Left cardiac atrium (tissue), 4 donors: Measurements from ENCODE around the gene RNFT2. TPM values are rescaled to one million over a fixed set of nuclear protein-coding genes. Genes with fewer than 3 reads are reported as not detected.
A peak's percentile ranks its signal among the peaks of the same experiment; 100 is the strongest.

Source experiments
- ATAC-seq, 2 donors: fragments of 200-7000 bp; cut with Tn5 transposase; one replicate each; pipeline ENCODE4 v1.9.1; 2020; ENCODE audit warnings: mild to moderate bottlenecking in 2 of 2, moderate library complexity in 2 of 2
- DNase-seq: peaks from one replicate; pipeline ENCODE4 v3.0.0-alpha.2; 2020
- intact Hi-C, 2 donors: fragments of 100-400 bp; cut with DNase I; formaldehyde crosslinking; loops; one replicate each; pipeline versions ENCODE4 v1.14.1 to v1.15.1; 2022 to 2023
- long read RNA-seq: library from polyadenylated mRNA; unstranded; transcript quantifications from one replicate; pipeline ENCODE4 v2.0.0, GENCODE V29; 2021
- total RNA-seq, 2 donors: library from RNA; stranded (reverse); fragmentation: NEBNext Ultra II Directional; extraction: Animal tissue kit (Norgen Biotek cat#: 25700); gene quantifications; one replicate each; pipeline ENCODE4 v1.2.1, GENCODE V29; 2021
- donor health status: DM: no; HTN: yes; CAD: no.
- donor health status: DM: no; HTN: yes; CAD: no; lungs with severe emphysema.
- donor health status: DM: yes; HTN: yes; CAD: no.
- donor health status: Dilated cardiomyopathy.

The RNFT2 gene
- 1 to 10 TPM; 1.6 to 3.1 TPM for total RNA-seq
- long read RNA-seq = 0 reads

GRCh38 chr12:116737774-116738657 is at the start of gene RNFT2, which contains the start of gene SPRING1:
Gene RNFT2, plus strand, starts transcription at chr12:116738315. Its CDS starts 2,183 bp downstream, at chr12:116740498.
Gene SPRING1, minus strand, starts transcription at chr12:116738069. Its CDS starts 169 bp downstream, at chr12:116737900.
- intact Hi-C loops = loop anchor here in 1 of 2 donors (2.0 kb wide), 1 partner anchor 81 kb away; no protein-coding TSS in a partner anchor
- DNase-seq (peak; percentile 99), ATAC-seq (peak; percentile 100)

GRCh38 chr12:116689521-116689920 is 48.6 kb upstream of the RNFT2 start:
- DNase-seq (no peak), ATAC-seq (no peak)
- intact Hi-C loops = no loop called here

- DNase-seq = no peak
- ATAC-seq = no peak
- intact Hi-C loops = no loop called here
Observed at GRCh38 chr12:116689979-116690744, 48.0 kb upstream of the RNFT2 start.

- intact Hi-C loops = no loop called here
- DNase-seq = no peak
- ATAC-seq = no peak
Observed at GRCh38 chr12:116691205-116691604, 46.9 kb upstream of the RNFT2 start.

GRCh38 chr12:116691636-116692035 is 46.5 kb upstream of the RNFT2 start:
- no peak for ATAC-seq
- no peak for DNase-seq
- intact Hi-C loops = no loop called here

- ATAC-seq (no peak), DNase-seq (no peak)
- intact Hi-C loops = no loop called here
Observed at GRCh38 chr12:116692605-116693004, 45.5 kb upstream of the RNFT2 start.

GRCh38 chr12:116693286-116694227 is 44.6 kb upstream of the RNFT2 start:
- DNase-seq (peak; percentile 50), ATAC-seq (peak in 1 of 2 donors; percentile 8)
- intact Hi-C loops = no loop called here

- intact Hi-C loops = loop anchor here in 1 of 2 donors (5.0 kb wide), 1 partner anchor 688 kb away; no protein-coding TSS in a partner anchor
- no peak for DNase-seq
- peak; percentile 38 to 51 for ATAC-seq
Observed at GRCh38 chr12:116694653-116695463, 43.3 kb upstream of the RNFT2 start.

- intact Hi-C loops = loop anchor here in 1 of 2 donors (5.0 kb wide), 1 partner anchor 688 kb away; no protein-coding TSS in a partner anchor
Observed at GRCh38 chr12:116695464-116695725, 42.7 kb upstream of the RNFT2 start.

GRCh38 chr12:116697305-116697704 is 40.8 kb upstream of the RNFT2 start:
- DNase-seq (no peak), ATAC-seq (peak; percentile 7 to 29)
- intact Hi-C loops = loop anchor here in 1 of 2 donors (5.0 kb wide), 1 partner anchor 690 kb away; no protein-coding TSS in a partner anchor

More at GRCh38 chr12:116695464-116695725, 42.7 kb upstream of the RNFT2 start:
- no peak for DNase-seq
- ATAC-seq = no peak

GRCh38 chr12:116697716-116698115 is 40.4 kb upstream of the RNFT2 start:
- DNase-seq = no peak
- ATAC-seq = peak; percentile 55 to 59
- intact Hi-C loops = loop anchor here in 1 of 2 donors (5.0 kb wide), 1 partner anchor 690 kb away; no protein-coding TSS in a partner anchor

GRCh38 chr12:116698116-116698515 is 40.0 kb upstream of the RNFT2 start:
- intact Hi-C loops = loop anchor here in 1 of 2 donors (5.0 kb wide), 1 partner anchor 691 kb away; no protein-coding TSS in a partner anchor
- ATAC-seq = no peak

GRCh38 chr12:116698554-116699075 is 39.5 kb upstream of the RNFT2 start:
- intact Hi-C loops = loop anchor here in 1 of 2 donors (5.0 kb wide), 1 partner anchor 691 kb away; no protein-coding TSS in a partner anchor
- no peak for DNase-seq

More at GRCh38 chr12:116698116-116698515, 40.0 kb upstream of the RNFT2 start:
- no peak for DNase-seq

GRCh38 chr12:116700066-116700465 is 38.0 kb upstream of the RNFT2 start:
- ATAC-seq = no peak
- DNase-seq = no peak
- intact Hi-C loops = loop anchor here (5.0 to 10.0 kb wide), 3 partner anchors 325 to 425 kb away; no protein-coding TSS in a partner anchor

More at GRCh38 chr12:116698554-116699075, 39.5 kb upstream of the RNFT2 start:
- no peak for ATAC-seq

- intact Hi-C loops = loop anchor here (5.0 to 10.0 kb wide), 3 partner anchors 323 to 423 kb away; no protein-coding TSS in a partner anchor
- no peak for DNase-seq
- ATAC-seq = no peak
Observed at GRCh38 chr12:116701432-116701831, 36.7 kb upstream of the RNFT2 start.

- intact Hi-C loops = loop anchor here (5.0 to 10.0 kb wide), 3 partner anchors 321 to 421 kb away; no protein-coding TSS in a partner anchor
- ATAC-seq = peak; percentile 80 to 81
Observed at GRCh38 chr12:116703214-116703795, 34.8 kb upstream of the RNFT2 start.

GRCh38 chr12:116707751-116708150 is 30.4 kb upstream of the RNFT2 start:
- intact Hi-C loops = loop anchor here (5.0 to 10.0 kb wide), 3 partner anchors 317 to 710 kb away; no protein-coding TSS in a partner anchor
- no peak for DNase-seq
- ATAC-seq = no peak

More at GRCh38 chr12:116703214-116703795, 34.8 kb upstream of the RNFT2 start:
- DNase-seq = peak; percentile 70
